OCI-LY3 (cell line): ENCODE data around the gene PLA2G6.

Experiments used
- CTCF ChIP-seq: fragments of 200-600, 300-600 bp; sonication (generic); IDR thresholded peaks from 2 replicates; pipeline ENCODE4 v1.5.1; 2014; ENCODE audit warnings: antibody characterized with exemption, low read length, low read depth
- EZH2phosphoT487 ChIP-seq: fragments of 200-600 bp; shearing (Covaris generic); IDR thresholded peaks from 2 replicates; pipeline ENCODE4 v1.6.1; 2018; ENCODE audit warnings: antibody characterized with exemption, mixed run types, low read depth

- TF ChIP-seq CTCF, result no peak
- TF ChIP-seq EZH2phosphoT487, result no peak
These were observed 38.5 kb upstream of the PLA2G6 start for GRCh38 chr22:38220163-38220562.
